NCI-H2196 (cell line): ENCODE measurements around the gene C5orf24.
A peak's percentile ranks its signal among the peaks of the same experiment; 100 is the strongest.
"Not testable (repeated sequence)": the region's sequence is repeated elsewhere in the genome, so short reads cannot be mapped to it uniquely, and the experiment has no call there.

Experiments used
- DNase-seq: peaks from one replicate; lab custom pipeline; 2025; ENCODE audit not compliant: unreplicated experiment; lab: John Stamatoyannopoulos, UW

C5orf24 gene

GRCh38 chr5:134856465-134856864 is 10.7 kb downstream of the C5orf24 start:
- not testable (repeated sequence) for DNase-seq

DNA sequence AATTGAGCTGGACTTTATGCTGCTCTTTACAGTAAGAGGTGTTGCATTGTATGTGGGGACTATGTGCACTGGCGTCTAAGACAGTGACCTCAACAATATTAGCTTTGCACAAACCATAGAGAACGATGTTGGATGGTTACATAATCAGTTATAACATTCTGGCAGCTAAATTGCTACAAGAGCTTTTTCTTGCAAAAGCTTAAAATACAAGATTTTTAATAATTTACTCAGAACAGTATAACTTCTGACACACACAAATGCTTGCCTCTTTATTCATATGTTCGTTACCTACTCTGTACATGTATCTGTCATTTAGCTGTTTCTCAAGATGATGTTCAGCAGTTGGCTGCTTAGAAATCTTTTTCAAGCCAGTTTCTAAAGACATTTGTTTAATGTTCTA is 11.6 kb downstream of the C5orf24 start:
- DNase-seq = no peak

DNA sequence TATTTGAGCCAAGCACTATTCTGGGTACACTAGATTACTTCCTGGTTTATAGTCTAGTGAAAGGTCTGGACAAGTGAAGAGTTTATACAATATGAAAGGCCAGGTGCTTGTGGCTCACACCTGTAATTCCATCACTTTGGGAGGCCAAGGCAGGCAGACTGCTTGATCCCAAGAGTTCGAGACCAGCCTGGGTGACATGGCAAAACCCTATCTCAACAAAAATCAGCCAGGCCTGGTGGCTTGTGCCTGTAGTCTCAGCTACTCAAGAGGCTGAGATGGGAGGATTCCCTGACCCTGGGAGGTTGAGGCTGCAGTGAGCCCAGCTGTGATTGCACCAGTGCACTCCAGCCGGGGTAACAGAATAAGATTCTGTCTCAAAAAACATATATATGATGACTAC is 18.9 kb downstream of the C5orf24 start:
- no peak for DNase-seq

DNA sequence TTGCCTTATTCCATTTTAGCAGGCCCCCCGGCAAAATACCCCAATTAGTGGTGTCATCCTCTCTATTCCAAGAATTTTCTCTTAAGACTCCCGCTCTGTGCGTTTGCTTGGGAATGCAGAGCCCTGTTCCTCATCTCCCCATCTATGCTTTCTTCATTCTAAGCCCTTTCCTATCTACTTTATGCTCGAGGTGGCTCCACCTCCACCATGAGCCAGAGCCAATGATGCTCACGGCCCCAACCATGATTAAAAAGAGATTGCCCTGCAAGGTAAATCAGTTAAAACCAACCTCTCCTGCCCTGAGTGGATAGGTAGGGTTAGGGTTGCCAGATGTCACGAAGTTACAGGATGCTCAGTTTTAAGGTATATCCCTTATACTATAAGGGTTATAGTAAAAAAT is 27.7 kb downstream of the C5orf24 start:
- DNase-seq = no peak

DNA sequence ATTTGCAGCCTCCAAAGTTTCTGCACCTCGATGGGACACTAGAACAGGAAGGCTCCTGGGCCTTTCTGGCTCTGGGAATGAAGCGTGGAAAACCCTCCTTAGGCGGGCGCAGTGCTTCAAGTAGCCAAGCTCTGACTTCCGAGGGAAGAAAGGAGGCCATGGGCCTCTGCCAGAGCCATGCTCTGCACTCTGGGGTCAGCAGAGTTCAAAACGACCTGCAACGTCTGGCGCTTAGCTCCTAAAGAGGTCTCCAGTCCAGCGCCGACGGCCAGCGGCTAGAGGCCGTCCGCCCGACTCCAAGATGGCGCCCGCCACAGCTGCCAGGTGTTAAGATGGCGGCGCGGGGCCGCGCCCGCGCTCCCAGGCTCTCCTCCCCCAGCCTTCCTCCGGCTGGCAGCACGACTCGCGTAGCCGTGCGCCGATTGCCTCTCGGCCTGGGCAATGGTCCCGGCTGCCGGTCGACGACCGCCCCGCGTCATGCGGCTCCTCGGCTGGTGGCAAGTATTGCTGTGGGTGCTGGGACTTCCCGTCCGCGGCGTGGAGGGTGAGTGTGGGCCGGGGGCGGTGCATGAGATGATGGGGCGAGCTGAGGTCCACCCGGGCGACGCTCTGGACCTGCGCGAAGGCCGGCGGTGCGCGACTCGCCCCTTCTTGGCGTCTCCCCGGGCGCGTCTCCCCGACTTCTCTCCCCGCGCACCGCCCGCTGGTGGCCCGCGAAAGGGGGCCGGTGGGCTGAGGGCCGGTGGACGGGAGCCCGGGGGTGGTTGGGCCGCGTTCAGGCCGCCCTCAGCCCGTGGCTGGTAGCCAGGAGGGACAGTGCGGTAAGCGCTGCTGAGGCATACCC is 28.4 kb downstream of the C5orf24 start, which contains the start of gene TXNDC15:
TSS of gene TXNDC15 (plus strand) at position 385 of the 844 bp plus-strand sequence. CDS start at position 442, 57 bp downstream.
- peak; percentile 91 for DNase-seq

GRCh38 chr5:134874831-134875655 is 29.3 kb downstream of the C5orf24 start:
- peak; percentile 38 for DNase-seq

DNA sequence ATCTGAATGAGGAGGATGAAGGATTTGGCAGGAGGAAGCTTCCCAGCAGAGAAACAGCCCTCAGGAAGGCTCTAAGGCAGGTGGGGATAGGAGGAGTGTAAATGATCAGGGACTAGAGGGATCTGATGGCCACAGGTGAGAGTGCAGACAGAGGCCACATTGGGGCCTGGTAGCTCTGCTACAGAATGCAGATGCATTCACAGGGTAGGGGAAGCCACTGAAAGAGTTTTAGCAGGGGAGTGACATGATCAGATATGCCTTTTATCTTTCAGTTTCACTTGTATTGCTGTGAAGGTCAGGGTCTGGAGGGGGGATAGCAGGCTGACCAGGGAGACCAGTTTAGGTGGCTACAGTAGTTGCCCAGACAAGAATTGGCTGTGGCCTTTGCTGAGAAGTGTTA is 31.4 kb downstream of the C5orf24 start:
- DNase-seq = no peak

GRCh38 chr5:134878403-134878802 is 32.6 kb downstream of the C5orf24 start:
- peak; percentile 64 for DNase-seq

- DNase-seq = no peak
Measured at GRCh38 chr5:134879456-134879855, 33.7 kb downstream of the C5orf24 start.

GRCh38 chr5:134880937-134881336 is 35.2 kb downstream of the C5orf24 start:
- DNase-seq = not testable (repeated sequence)

DNA sequence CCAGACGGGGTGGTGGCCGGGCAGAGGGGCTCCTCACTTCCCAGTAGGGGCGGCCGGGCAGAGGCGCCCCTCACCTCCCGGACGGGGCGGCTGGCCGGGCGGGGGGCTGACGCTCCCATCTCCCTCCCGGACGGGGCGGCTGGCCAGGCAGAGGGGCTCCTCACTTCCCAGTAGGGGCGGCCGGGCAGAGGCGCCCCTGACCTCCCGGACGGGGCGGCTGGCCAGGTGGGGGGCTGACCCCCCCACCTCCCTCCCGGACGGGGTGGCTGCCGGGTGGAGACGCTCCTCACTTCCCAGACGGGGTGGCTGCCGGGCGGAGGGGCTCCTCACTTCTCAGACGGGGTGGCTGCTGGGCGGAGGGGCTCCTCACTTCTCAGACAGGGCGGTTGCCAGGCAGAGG is 35.9 kb downstream of the C5orf24 start:
- DNase-seq = not testable (repeated sequence)

DNA sequence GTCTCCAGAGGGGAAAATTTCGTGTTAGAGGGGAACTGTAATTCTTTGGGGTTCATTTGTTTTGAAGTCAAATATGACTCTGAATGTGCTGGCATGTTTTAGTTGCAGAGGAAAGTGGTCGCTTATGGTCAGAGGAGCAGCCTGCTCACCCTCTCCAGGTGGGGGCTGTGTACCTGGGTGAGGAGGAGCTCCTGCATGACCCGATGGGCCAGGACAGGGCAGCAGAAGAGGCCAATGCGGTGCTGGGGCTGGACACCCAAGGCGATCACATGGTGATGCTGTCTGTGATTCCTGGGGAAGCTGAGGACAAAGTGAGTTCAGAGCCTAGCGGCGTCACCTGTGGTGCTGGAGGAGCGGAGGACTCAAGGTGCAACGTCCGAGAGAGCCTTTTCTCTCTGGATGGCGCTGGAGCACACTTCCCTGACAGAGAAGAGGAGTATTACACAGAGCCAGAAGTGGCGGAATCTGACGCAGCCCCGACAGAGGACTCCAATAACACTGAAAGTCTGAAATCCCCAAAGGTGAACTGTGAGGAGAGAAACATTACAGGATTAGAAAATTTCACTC is 41.9 kb downstream of the C5orf24 start:
- DNase-seq = no peak

DNA sequence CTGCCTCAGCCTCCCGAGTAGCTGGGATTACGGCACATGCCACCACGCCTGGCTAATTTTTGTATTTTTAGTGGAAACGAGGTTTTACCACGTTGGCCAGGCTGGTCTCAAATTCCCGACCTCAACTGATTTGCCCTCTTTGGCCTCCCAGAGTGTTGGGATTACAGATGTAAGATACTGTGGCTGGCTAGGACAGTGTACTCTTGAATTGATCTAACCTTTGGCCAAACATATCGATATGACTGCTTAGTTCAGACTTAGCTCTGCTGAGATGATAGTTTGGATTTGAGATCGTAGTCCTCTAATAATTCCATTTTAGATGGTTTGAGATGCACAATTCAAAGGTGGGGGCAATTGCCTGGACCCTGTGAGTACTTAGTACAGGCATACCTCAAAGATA is 43.6 kb downstream of the C5orf24 start:
- DNase-seq = no peak

DNA sequence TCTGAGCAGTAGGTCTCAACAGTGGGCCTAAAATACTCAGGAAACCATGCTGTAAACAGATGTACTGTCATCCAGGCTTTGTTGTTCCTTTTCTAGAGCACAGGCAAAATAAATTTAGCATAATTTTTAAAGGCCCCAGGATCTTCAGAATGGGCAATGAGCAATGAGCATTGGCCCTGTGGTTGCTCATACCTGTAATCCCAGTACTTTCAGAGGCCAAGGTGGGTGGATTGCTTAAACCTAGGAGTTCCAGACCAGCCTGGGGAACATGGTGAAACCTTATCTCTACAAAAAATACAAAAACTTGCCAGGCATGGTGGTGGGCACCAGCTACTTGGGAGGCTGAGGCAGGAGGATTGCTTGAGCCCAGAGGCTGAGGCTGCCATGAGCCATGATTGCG is 45.7 kb downstream of the C5orf24 start:
- DNase-seq = no peak

DNA sequence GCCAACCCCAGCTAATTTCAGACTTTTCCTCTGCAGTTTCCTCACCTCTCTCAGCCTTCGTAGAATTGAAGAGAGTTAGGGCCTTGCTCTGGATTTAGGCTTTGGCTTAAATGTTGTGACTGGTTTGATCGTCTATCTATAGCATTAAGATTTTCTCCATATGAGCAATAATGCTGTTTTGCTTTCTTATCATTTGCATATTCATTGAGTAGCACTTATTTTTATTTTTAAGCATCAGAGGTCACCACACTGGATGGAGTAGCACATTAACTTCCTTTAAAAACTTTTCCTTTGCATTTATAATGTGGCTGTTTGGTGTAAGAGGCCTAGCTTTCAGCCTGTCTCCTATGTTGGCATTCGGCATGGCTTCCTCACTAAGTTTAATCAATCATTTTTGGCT is 46.5 kb downstream of the C5orf24 start:
- DNase-seq = no peak

DNA sequence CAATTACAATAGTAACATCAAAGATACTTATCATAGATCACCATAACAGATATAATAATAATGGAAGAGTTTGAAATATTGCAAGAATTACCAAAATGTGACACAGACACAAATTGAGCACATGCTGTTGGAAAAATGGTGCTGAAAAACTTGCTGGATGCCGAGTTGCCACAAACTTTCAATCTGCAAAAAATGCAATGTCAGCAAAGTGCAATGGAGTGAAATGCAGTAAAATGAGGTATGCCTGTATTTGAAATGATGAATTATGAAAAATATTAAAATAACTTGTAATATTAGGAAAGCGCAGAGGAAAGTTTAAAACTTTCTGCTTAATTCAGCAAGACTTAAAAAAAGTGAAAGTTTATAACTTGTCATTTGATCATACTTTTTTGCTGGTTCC is 47.2 kb downstream of the C5orf24 start:
- no peak for DNase-seq

DNA sequence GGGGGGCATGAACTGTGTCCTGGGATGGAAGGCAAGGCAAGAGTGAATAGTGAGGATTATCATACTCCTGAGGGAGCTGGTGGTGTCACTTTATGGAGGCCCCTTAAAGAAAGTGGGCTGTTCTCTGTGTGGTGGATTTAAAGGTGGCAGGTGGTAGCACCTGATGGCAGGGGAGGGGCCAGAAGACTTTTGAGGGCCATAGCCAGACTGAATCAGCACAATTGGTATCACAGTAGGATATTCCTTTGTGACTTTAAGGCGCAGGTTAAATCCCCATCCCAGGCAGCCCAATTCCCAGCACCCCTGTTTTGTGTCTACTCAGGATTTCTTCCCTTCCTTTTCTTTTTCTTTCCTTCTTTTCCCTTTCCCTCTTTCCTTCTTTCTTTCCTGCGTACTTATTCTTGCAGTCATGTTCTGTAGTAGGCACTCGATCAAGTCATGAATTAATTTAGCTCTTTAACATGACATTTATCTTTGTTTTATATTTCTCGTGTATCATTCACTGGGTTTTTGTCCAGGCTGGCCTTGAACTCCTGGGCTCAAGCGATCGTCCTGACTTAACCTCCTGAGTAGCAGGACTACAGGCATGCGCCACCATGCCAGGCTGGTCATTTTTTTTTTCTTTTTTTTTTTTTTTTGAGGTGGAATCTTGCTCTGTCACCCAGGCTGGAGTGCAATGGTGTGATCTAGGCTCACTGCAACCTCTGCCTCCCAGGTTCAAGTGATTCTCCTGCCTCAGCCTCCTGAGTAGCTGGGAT is 48.2 kb downstream of the C5orf24 start:
- DNase-seq = no peak

DNA sequence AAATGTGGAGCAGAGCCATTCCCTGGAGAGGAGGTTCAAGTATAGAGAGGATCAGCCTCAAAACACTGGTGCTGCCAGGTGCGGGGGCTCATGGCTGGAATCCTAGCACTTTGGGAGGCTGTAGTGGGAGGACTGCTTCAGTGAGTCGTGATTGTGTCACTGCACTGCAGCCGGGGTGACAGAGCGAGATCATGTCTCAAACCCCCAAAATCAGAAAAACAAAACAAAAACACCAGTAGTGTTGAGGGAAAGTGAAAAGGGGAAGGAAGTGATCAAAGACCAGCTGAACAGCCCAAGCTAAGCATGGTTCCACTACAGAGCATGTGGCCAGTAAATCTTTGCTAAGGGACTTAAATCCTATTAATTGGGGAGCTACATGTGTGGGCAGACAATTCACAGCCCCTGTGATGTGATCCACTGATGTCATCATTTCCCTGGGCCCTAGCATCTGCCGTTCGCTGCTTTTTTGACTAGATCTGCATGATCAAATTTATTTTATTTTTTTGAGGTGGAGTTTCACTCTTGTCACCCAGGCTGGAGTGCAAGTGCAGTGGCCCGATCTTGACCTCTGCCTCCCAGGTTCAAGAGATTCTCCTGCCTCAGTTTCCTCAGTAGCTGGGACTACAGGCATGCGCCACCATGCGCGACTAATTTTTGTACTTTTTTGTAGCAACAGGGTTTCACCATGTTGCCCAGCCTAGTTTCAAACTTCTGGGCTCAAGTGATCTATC is 56.5 kb downstream of the C5orf24 start:
- no peak for DNase-seq

DNA sequence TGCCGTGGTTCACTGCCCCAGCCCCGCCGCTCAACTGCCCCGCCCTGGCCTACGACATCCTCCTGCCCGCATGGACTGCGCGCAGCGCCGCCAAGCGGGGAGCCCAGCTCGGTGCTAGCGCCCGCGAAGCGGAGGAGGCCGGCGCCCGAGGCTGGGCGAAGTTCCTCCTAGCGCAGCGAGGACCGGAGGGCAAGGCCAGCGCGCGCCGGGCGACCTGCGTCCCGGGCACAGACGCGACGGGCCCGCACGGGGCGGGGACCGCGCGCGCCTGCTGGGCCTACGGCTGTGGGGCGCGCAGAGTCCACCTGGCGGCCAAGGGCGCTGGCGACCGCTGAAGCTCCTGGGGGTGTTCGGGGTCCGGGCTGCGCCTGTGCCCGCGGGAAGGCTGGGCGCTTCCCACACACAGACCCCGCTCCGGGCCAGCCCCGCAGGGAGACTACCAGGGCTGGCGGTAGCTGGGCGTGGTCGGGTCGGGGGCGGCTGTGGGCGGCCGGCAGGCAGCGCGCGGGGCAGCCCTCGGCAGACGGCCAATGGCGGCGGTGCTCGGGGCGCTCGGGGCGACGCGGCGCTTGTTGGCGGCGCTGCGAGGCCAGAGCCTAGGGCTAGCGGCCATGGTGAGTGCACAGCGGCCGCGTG is 59.0 kb downstream of the C5orf24 start, which contains the start of gene PCBD2:
TSS of gene PCBD2 (plus strand) at position 522 of the 636 bp plus-strand sequence. CDS start at position 531, 9 bp downstream.
- DNase-seq = peak; percentile 94
